Measurements from ENCODE around the gene FRMD7.
A peak's percentile ranks its signal among the peaks of the same experiment; 100 is the strongest.

DNA sequence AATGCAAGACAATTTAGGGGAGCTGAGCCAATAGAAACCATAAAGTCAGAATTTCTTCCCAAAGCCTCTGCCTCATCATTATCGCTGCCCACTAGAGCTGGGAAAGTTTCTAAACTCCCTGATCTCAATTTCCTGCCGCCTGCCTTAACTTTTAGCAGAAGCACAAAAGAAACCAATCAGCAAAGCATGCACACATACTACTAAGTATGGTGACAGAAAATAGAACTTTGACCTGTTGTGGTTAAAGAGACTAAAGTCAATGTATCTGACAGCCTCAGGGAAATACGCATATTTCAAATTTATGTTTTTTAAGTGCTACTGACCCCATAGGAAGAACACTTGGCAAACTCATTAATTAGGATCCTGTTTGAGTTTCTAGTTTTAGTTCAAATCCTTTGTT is 94.7 kb downstream of the FRMD7 start:
- TF ChIP-seq BHLHE40 (IDR thresholded peaks at IDR 0.05; ENCODE audit: borderline replicate concordance in 1 of 2, low read depth in 2 of 2, low read length in 1 of 2), result peak in 1 of 2 experiments; percentile 32; a peak in 1 of 4 replicates
- no peak for TF ChIP-seq REST (IDR thresholded peaks at IDR 0.05; ENCODE audit: low read depth, low read length)
- no peak for TF ChIP-seq CREB1 (IDR thresholded peaks at IDR 0.05; ENCODE audit: low read depth)
- TF ChIP-seq CHD2 (IDR thresholded peaks at IDR 0.05; ENCODE audit: borderline replicate concordance, low read depth, low read length), result no peak
